ENCODE results near the gene NEB. TPM values are rescaled to one million over a fixed set of nuclear protein-coding genes. Genes with fewer than 3 reads are reported as not detected.
"Not testable (repeated sequence)": the region's sequence is repeated elsewhere in the genome, so short reads cannot be mapped to it uniquely, and the experiment has no call there.

The NEB gene
- total and polyA plus RNA-seq, 7 donors, result 796 to 7,790 (median 2,020) TPM

GRCh38 chr2:151644580-151644979 lies 89.7 kb downstream of the NEB start:
- H3K27ac ChIP-seq, result peak overlapping the region; percentile 62
- no peak overlapping the region for H3K4me3 ChIP-seq
- no peak for ATAC-seq
- WGBS, 3 donors, result 78 to 87% (median 78%) methylated on average over 2 of the region's 2 CpGs
- intact Hi-C loops (cut with DNase I), result no loop called here
- H3K36me3 ChIP-seq (ENCODE audit: insufficient read depth in 1 of 2, low read depth in 1 of 2), result peaks cover 8 to 100% of the 10 kb centered on the region in 2 donors
- no peaks in the 10 kb centered on the region for H3K27me3 ChIP-seq (ENCODE audit: insufficient read depth in 3 of 3, low read length in 2 of 3)
- no peak for TF ChIP-seq CTCF (IDR thresholded peaks at IDR 0.05)
- DNase-seq, result no peak
- peaks cover 22% of the 10 kb centered on the region for H3K4me1 ChIP-seq
- no peaks in the 10 kb centered on the region for H3K9me3 ChIP-seq

GRCh38 chr2:151641895-151642294 lies 92.4 kb downstream of the NEB start:
- H3K4me3 ChIP-seq; H3K9me3 ChIP-seq; intact Hi-C loops (cut with DNase I); DNase-seq; H3K27me3 ChIP-seq (ENCODE audit: insufficient read depth in 3 of 3, low read length in 2 of 3); ATAC-seq: not testable (repeated sequence)
- peaks cover 37% of the 10 kb centered on the region for H3K4me1 ChIP-seq
- WGBS, 3 donors, result 71 to 96% (median 74%) methylated on average over 2 of the region's 2 CpGs
- H3K27ac ChIP-seq, result peak overlapping the region; percentile 62
- peaks cover 4 to 100% of the 10 kb centered on the region in 2 donors for H3K36me3 ChIP-seq (ENCODE audit: insufficient read depth in 1 of 2, low read depth in 1 of 2)

- Histone ChIP-seq H3K4me1 (peaks cover 32% of the 10 kb centered on the region), H3K27ac (no peak overlapping the region), H3K9me3 (no peaks in the 10 kb centered on the region), H3K27me3 (ENCODE audit: insufficient read depth in 3 of 3, low read length in 2 of 3) (no peaks in the 10 kb centered on the region), H3K4me3 (no peak overlapping the region), H3K36me3 (ENCODE audit: insufficient read depth in 1 of 2, low read depth in 1 of 2) (peaks cover 0 to 100% of the 10 kb centered on the region in 2 donors)
- DNase-seq, result no peak
- WGBS, 3 donors, result 59 to 80% (median 61%) methylated on average over 8 to 9 of the region's 9 CpGs
- ATAC-seq, result peak; percentile 7 to 32 (median 20)
- intact Hi-C loops (cut with DNase I), result no loop called here
- peak; percentile 5 for TF ChIP-seq CTCF (IDR thresholded peaks at IDR 0.05)
Observed at GRCh38 chr2:151640087-151640486, 94.2 kb downstream of the NEB start.

- no peak for ATAC-seq
Observed at GRCh38 chr2:151638990-151639389, 95.3 kb downstream of the NEB start.

More at GRCh38 chr2:151638990-151639389, 95.3 kb downstream of the NEB start:
- peaks cover 0 to 100% of the 10 kb centered on the region in 2 donors for H3K36me3 ChIP-seq (ENCODE audit: insufficient read depth in 1 of 2, low read depth in 1 of 2)
- peak overlapping the region; percentile 74 for H3K27ac ChIP-seq
- H3K4me1 ChIP-seq, result peaks cover 24% of the 10 kb centered on the region
- H3K27me3 ChIP-seq (ENCODE audit: insufficient read depth in 3 of 3, low read length in 2 of 3), result no peaks in the 10 kb centered on the region
- TF ChIP-seq CTCF (IDR thresholded peaks at IDR 0.05), result no peak
- no peak for DNase-seq
- WGBS, 3 donors, result 95 to 97% (median 95%) methylated on average over 1 of the region's 1 CpG
- H3K4me3 ChIP-seq, result no peak overlapping the region
- intact Hi-C loops (cut with DNase I), result no loop called here
- H3K9me3 ChIP-seq, result no peaks in the 10 kb centered on the region

Data from psoas muscle (tissue), 8 donors.